Left lung (tissue), 10 donors: ENCODE results near the gene TMEM135. TPM values are rescaled to one million over a fixed set of nuclear protein-coding genes. Genes with fewer than 3 reads are reported as not detected.

ENCODE experiments used
- ATAC-seq: fragments of 200-7000 bp; cut with Tn5 transposase; one replicate; pipeline ENCODE4 v1.9.1; 2020; ENCODE audit warnings: moderate library complexity
- DNase-seq, 4 donors: peaks; one replicate each; pipeline ENCODE4 v3.0.0-alpha.2; 2013 to 2020
- H3K27ac ChIP-seq, 2 donors: fragments of 200-600 bp; sonication (generic) in 1 of 2; one replicate each; pipeline versions ENCODE4 v1.5.0 to v1.8.0; 2020 to 2021
- H3K27me3 ChIP-seq, 2 donors: fragments of 200-600 bp; sonication (generic) in 1 of 2; one replicate each; pipeline versions ENCODE4 v1.5.0 to v1.8.0; 2020 to 2021
- H3K36me3 ChIP-seq, 2 donors: fragments of 200-600 bp; sonication (generic) in 1 of 2; one replicate each; pipeline versions ENCODE4 v1.5.0 to v1.8.0; 2020 to 2021
- H3K4me1 ChIP-seq, 2 donors: fragments of 200-600 bp; one replicate each; pipeline ENCODE4 v1.8.0; 2021
- H3K4me3 ChIP-seq, 2 donors: fragments of 200-600 bp; sonication (generic) in 1 of 2; one replicate each; pipeline versions ENCODE4 v1.5.0 to v1.8.0; 2020 to 2021; ENCODE audit warnings: mild to moderate bottlenecking in 1 of 2
- H3K9me3 ChIP-seq, 2 donors: fragments of 200-600 bp; sonication (generic) in 1 of 2; one replicate each; pipeline versions ENCODE4 v1.5.0 to v1.8.0; 2020 to 2021
- CTCF ChIP-seq, 2 donors: fragments of 200-600 bp; sonication (generic) in 1 of 2; IDR thresholded peaks; one replicate each; pipeline versions ENCODE4 v1.5.0 to v1.8.0; 2021; ENCODE audit warnings: antibody characterized with exemption in 2 of 2
- intact Hi-C, 2 donors: fragments of 100-400 bp; cut with DNase I; formaldehyde crosslinking; loops; one replicate each; pipeline versions ENCODE4 v1.11.2 to v1.14.2; 2022
- polyA plus RNA-seq, 6 donors: library from polyadenylated mRNA; unstranded; fragments of 120-200 nt; gene quantifications; one replicate each; pipeline ENCODE4 v1.2.1, GENCODE V29; 2013; ENCODE audit not compliant: insufficient read length in 6 of 6
- total RNA-seq, 2 donors: library from RNA; stranded (reverse); fragmentation: NEBNext Ultra II Directional; extraction: Animal tissue kit (Norgen Biotek cat#: 25700); gene quantifications; one replicate each; pipeline ENCODE4 v1.2.1, GENCODE V29; 2021
- donor health status: DM: no; HTN: yes; CAD: no.
- donor health status: DM: no; HTN: no; CAD: no.

TMEM135 gene
- total and polyA plus RNA-seq, 8 donors, result 21.3 to 33.4 (median 27.2) TPM

- Histone ChIP-seq H3K36me3 (no peaks in the 10 kb centered on the region), H3K9me3 (no peaks in the 10 kb centered on the region), H3K4me1 (peaks cover 0 to 13% of the 10 kb centered on the region in 2 donors), H3K4me3 (no peak overlapping the region), H3K27me3 (no peaks in the 10 kb centered on the region), H3K27ac (no peak overlapping the region)
- DNase-seq (no peak), ATAC-seq (no peak)
- TF ChIP-seq CTCF (IDR thresholded peaks at IDR 0.05), result no peak
- intact Hi-C loops, result no loop called here
These were observed 316.1 kb downstream of the TMEM135 start for GRCh38 chr11:87353771-87354345.

- Histone ChIP-seq H3K36me3 (no peaks in the 10 kb centered on the region), H3K27ac (no peak overlapping the region), H3K9me3 (no peaks in the 10 kb centered on the region), H3K4me1 (peaks cover 0 to 13% of the 10 kb centered on the region in 2 donors), H3K27me3 (no peaks in the 10 kb centered on the region), H3K4me3 (no peak overlapping the region)
- no peak for TF ChIP-seq CTCF (IDR thresholded peaks at IDR 0.05)
- no peak for ATAC-seq
- intact Hi-C loops, result loop anchor here in 1 of 2 donors (5.0 kb wide), 1 partner anchor 67 kb away; no protein-coding TSS in a partner anchor
- DNase-seq, result peak in 2 of 4 donors; percentile 28 to 46
These were observed 317.9 kb downstream of the TMEM135 start for GRCh38 chr11:87355596-87355995.

GRCh38 chr11:87356428-87356827 lies 318.7 kb downstream of the TMEM135 start:
- Histone ChIP-seq H3K4me3 (no peak overlapping the region), H3K27ac (no peak overlapping the region), H3K4me1 (peaks cover 0 to 13% of the 10 kb centered on the region in 2 donors), H3K27me3 (no peaks in the 10 kb centered on the region), H3K9me3 (no peaks in the 10 kb centered on the region), H3K36me3 (no peaks in the 10 kb centered on the region)
- intact Hi-C loops, result loop anchor here in 1 of 2 donors (5.0 kb wide), 1 partner anchor 66 kb away; no protein-coding TSS in a partner anchor
- DNase-seq, result no peak
- ATAC-seq, result no peak
- no peak for TF ChIP-seq CTCF (IDR thresholded peaks at IDR 0.05)

GRCh38 chr11:87358461-87358860 lies 320.7 kb downstream of the TMEM135 start:
- TF ChIP-seq CTCF (IDR thresholded peaks at IDR 0.05), result no peak
- no peak overlapping the region for H3K27ac ChIP-seq
- no peaks in the 10 kb centered on the region for H3K9me3 ChIP-seq
- DNase-seq, result no peak
- no peak overlapping the region for H3K4me3 ChIP-seq
- H3K4me1 ChIP-seq, result no peaks in the 10 kb centered on the region
- H3K36me3 ChIP-seq, result no peaks in the 10 kb centered on the region
- no peak for ATAC-seq
- intact Hi-C loops, result loop anchor here in 1 of 2 donors (5.0 kb wide), 1 partner anchor 64 kb away; no protein-coding TSS in a partner anchor
- H3K27me3 ChIP-seq, result no peaks in the 10 kb centered on the region

GRCh38 chr11:87359401-87359800 lies 321.7 kb downstream of the TMEM135 start:
- no peak for TF ChIP-seq CTCF (IDR thresholded peaks at IDR 0.05)
- H3K27me3 ChIP-seq, result no peaks in the 10 kb centered on the region
- no peak overlapping the region for H3K27ac ChIP-seq
- no peaks in the 10 kb centered on the region for H3K36me3 ChIP-seq
- no peaks in the 10 kb centered on the region for H3K9me3 ChIP-seq
- DNase-seq (no peak), ATAC-seq (no peak)
- no peaks in the 10 kb centered on the region for H3K4me1 ChIP-seq
- H3K4me3 ChIP-seq, result no peak overlapping the region
- intact Hi-C loops, result loop anchor here in 1 of 2 donors (5.0 kb wide), 1 partner anchor 63 kb away; no protein-coding TSS in a partner anchor
